Stimulated activated CD8-positive, alpha-beta memory T cell treated with anti-CD3 and anti-CD28 coated beads, Interleukin-7, amount 100 ng/mL, for 4 hours (primary cell): ENCODE measurements around the gene ATXN1.

Experiments used
- DNase-seq, 2 donors: peaks; one replicate each; pipeline ENCODE4 v3.0.0-alpha.2; 2020; ENCODE audit warnings: low read depth in 2 of 2

ATXN1 gene

GRCh38 chr6:16440636-16441212 lies 320.5 kb downstream of the ATXN1 start:
- DNase-seq: no peak

- DNase-seq: peak in 1 of 2 donors; percentile 14
Observed at GRCh38 chr6:16438718-16439591, 322.3 kb downstream of the ATXN1 start.

- DNase-seq: no peak
Observed at GRCh38 chr6:16437984-16438383, 323.3 kb downstream of the ATXN1 start.

GRCh38 chr6:16437095-16437494 lies 324.2 kb downstream of the ATXN1 start:
- peak; percentile 16 to 43 for DNase-seq

GRCh38 chr6:16436550-16436949 lies 324.7 kb downstream of the ATXN1 start:
- DNase-seq: peak in 1 of 2 donors; percentile 25

- DNase-seq: no peak
Observed at GRCh38 chr6:16434885-16435284, 326.4 kb downstream of the ATXN1 start.

- DNase-seq: no peak
Observed at GRCh38 chr6:16433338-16433890, 327.8 kb downstream of the ATXN1 start.

- DNase-seq: no peak
Observed at GRCh38 chr6:16432075-16433032, 328.9 kb downstream of the ATXN1 start.

GRCh38 chr6:16431106-16431505 lies 330.2 kb downstream of the ATXN1 start:
- DNase-seq: no peak

GRCh38 chr6:16430391-16431089 lies 330.7 kb downstream of the ATXN1 start:
- DNase-seq: no peak

- DNase-seq: no peak
Observed at GRCh38 chr6:16429669-16430068, 331.6 kb downstream of the ATXN1 start.

GRCh38 chr6:16427124-16427523 lies 334.1 kb downstream of the ATXN1 start:
- DNase-seq: no peak

- no peak for DNase-seq
Observed at GRCh38 chr6:16425881-16426615, 335.2 kb downstream of the ATXN1 start.

GRCh38 chr6:16421462-16421960 lies 339.7 kb downstream of the ATXN1 start:
- DNase-seq: no peak

- DNase-seq: no peak
Observed at GRCh38 chr6:16420715-16421461, 340.4 kb downstream of the ATXN1 start.

GRCh38 chr6:16420337-16420714 lies 340.9 kb downstream of the ATXN1 start:
- no peak for DNase-seq

- no peak for DNase-seq
Observed at GRCh38 chr6:16419636-16420336, 341.5 kb downstream of the ATXN1 start.

GRCh38 chr6:16418151-16418550 lies 343.1 kb downstream of the ATXN1 start:
- no peak for DNase-seq

- no peak for DNase-seq
Observed at GRCh38 chr6:16415677-16416076, 345.6 kb downstream of the ATXN1 start.
